GM18909 (cell line): ENCODE data around the gene KRT4.
"Not testable (repeated sequence)": the region's sequence is repeated elsewhere in the genome, so short reads cannot be mapped to it uniquely, and the experiment has no call there.

Experiments used
- ATAC-seq: cut with Tn5 transposase; IDR thresholded peaks from one replicate; pipeline ENCODE4 v1.9.1; 2021; ENCODE audit warnings: mild to moderate bottlenecking; ENCODE audit not compliant: unreplicated experiment, poor library complexity

The KRT4 gene

GRCh38 chr12:52795332-52795674 is 18.6 kb downstream of the KRT4 start:
- not testable (repeated sequence) for ATAC-seq

- no peak for ATAC-seq
Observed at GRCh38 chr12:52794479-52795331, 19.2 kb downstream of the KRT4 start.

- no peak for ATAC-seq
Observed at GRCh38 chr12:52792185-52793029, 21.5 kb downstream of the KRT4 start.

GRCh38 chr12:52791271-52792184 is 22.4 kb downstream of the KRT4 start:
- no peak for ATAC-seq

- ATAC-seq = no peak
Observed at GRCh38 chr12:52790427-52791270, 23.3 kb downstream of the KRT4 start.

- no peak for ATAC-seq
Observed at GRCh38 chr12:52789637-52790426, 24.1 kb downstream of the KRT4 start.

GRCh38 chr12:52788876-52789636 is 24.9 kb downstream of the KRT4 start:
- ATAC-seq = no peak

GRCh38 chr12:52788192-52788875 is 25.6 kb downstream of the KRT4 start:
- ATAC-seq = no peak

- ATAC-seq = no peak
Observed at GRCh38 chr12:52787324-52788191, 26.4 kb downstream of the KRT4 start.

GRCh38 chr12:52784909-52785308 is 29.0 kb downstream of the KRT4 start:
- ATAC-seq = no peak

GRCh38 chr12:52783563-52784316 is 30.2 kb downstream of the KRT4 start:
- ATAC-seq = no peak

- no peak for ATAC-seq
Observed at GRCh38 chr12:52782502-52782901, 31.4 kb downstream of the KRT4 start.

- no peak for ATAC-seq
Observed at GRCh38 chr12:52781399-52782082, 32.4 kb downstream of the KRT4 start.

- ATAC-seq = no peak
Observed at GRCh38 chr12:52779914-52780313, 34.0 kb downstream of the KRT4 start.

- no peak for ATAC-seq
Observed at GRCh38 chr12:52778833-52779232, 35.1 kb downstream of the KRT4 start.
